Measurements from ENCODE around the gene ETFB. TPM values are rescaled to one million over a fixed set of nuclear protein-coding genes. Genes with fewer than 3 reads are reported as not detected.

Gene ETFB
- total RNA-seq, 4 donors from 2014 or later = 56.7 to 69.7 (median 63.6) TPM

DNA sequence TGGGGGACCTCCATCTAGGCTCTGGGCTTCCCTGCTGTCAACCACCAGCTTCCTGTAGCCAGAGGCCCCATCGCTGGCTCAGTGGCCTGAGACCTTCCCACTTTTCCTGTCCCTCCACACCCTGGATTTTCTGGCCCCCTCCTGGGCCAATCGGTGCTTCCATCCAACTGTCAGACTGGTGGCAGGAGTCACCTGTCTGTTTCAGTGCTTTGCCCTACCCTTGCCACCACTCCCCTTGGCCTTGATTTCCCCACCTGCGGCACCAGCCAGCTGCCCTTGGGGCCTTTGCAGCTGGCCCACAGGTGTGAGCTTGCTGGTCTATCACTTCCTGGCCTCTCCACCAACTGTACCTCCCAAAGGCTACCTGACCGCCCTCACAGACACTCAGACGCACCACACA is 36.8 kb downstream of the ETFB start:
- peaks cover 14% of the 10 kb centered on the region for H3K4me1 ChIP-seq
- peaks cover 50% of the 10 kb centered on the region for H3K27me3 ChIP-seq
- H3K9me3 ChIP-seq = no peaks in the 10 kb centered on the region
- 96% methylated on average over 5 of the region's 5 CpGs for WGBS
- H3K27ac ChIP-seq = no peak overlapping the region
- no peaks in the 10 kb centered on the region for H3K36me3 ChIP-seq
- H3K4me3 ChIP-seq = no peak overlapping the region
- DNase-seq (ENCODE audit: low spot score in 2 of 2) = no peak
- no peak for TF ChIP-seq POLR2AphosphoS5 (IDR thresholded peaks at IDR 0.05)
- TF ChIP-seq EP300 (IDR thresholded peaks at IDR 0.05) = no peak
- no peak for TF ChIP-seq CTCF (IDR thresholded peaks at IDR 0.05)
- TF ChIP-seq POLR2A (IDR thresholded peaks at IDR 0.05) = no peak

GRCh38 chr19:51327066-51328001 is 38.9 kb downstream of the ETFB start:
- Histone ChIP-seq H3K9me3 (no peaks in the 10 kb centered on the region), H3K36me3 (no peaks in the 10 kb centered on the region), H3K27ac (no peak overlapping the region), H3K4me3 (peak overlapping the region; percentile 34), H3K4me1 (peaks cover 14% of the 10 kb centered on the region), H3K27me3 (peaks cover 68% of the 10 kb centered on the region)
- TF ChIP-seq CTCF (IDR thresholded peaks at IDR 0.05) (peak in 1 of 2 donors; percentile 16), EP300 (IDR thresholded peaks at IDR 0.05) (no peak)
- 9% methylated on average over 22 of the region's 75 CpGs for WGBS
- peak in 1 of 2 donors; percentile 67 for DNase-seq (ENCODE audit: low spot score in 2 of 2)

- H3K4me3 ChIP-seq = no peak overlapping the region
- H3K4me1 ChIP-seq = peaks cover 14% of the 10 kb centered on the region
- no peak for DNase-seq (ENCODE audit: low spot score in 2 of 2)
- H3K27me3 ChIP-seq = peaks cover 73% of the 10 kb centered on the region
- WGBS = 42% methylated on average over 4 of the region's 36 CpGs
- no peaks in the 10 kb centered on the region for H3K9me3 ChIP-seq
- no peak overlapping the region for H3K27ac ChIP-seq
- H3K36me3 ChIP-seq = no peaks in the 10 kb centered on the region
- TF ChIP-seq POLR2AphosphoS5 (IDR thresholded peaks at IDR 0.05) (no peak), POLR2A (IDR thresholded peaks at IDR 0.05) (no peak), CTCF (IDR thresholded peaks at IDR 0.05) (no peak), EP300 (IDR thresholded peaks at IDR 0.05) (no peak)
Measured at GRCh38 chr19:51326216-51327065, 39.7 kb downstream of the ETFB start.

GRCh38 chr19:51325161-51325976 is 40.8 kb downstream of the ETFB start:
- Histone ChIP-seq H3K4me3 (no peak overlapping the region), H3K27me3 (peaks cover 74% of the 10 kb centered on the region), H3K27ac (no peak overlapping the region)

More at GRCh38 chr19:51325161-51325976, 40.8 kb downstream of the ETFB start:
- WGBS = 66% methylated on average over 25 of the region's 26 CpGs
- Histone ChIP-seq H3K36me3 (no peaks in the 10 kb centered on the region), H3K4me1 (peaks cover 14% of the 10 kb centered on the region), H3K9me3 (no peaks in the 10 kb centered on the region)
- no peak for TF ChIP-seq POLR2A (IDR thresholded peaks at IDR 0.05)
- no peak for TF ChIP-seq CTCF (IDR thresholded peaks at IDR 0.05)
- no peak for TF ChIP-seq EP300 (IDR thresholded peaks at IDR 0.05)
- TF ChIP-seq POLR2AphosphoS5 (IDR thresholded peaks at IDR 0.05) = no peak
- no peak for DNase-seq (ENCODE audit: low spot score in 2 of 2)
